ENCODE data around the gene KCNQ1.

KCNQ1 gene

GRCh38 chr11:2528301-2529050 lies 83.7 kb downstream of the KCNQ1 start:
- H3K27ac ChIP-seq (ENCODE audit: low read length), result no peak overlapping the region
- H3K9me3 ChIP-seq (ENCODE audit: control insufficient read depth in 1 of 2, low read length in 2 of 2), result no peaks in the 10 kb centered on the region
- H3K4me3 ChIP-seq (ENCODE audit: low read depth in 1 of 2, low read length in 2 of 2), result no peak overlapping the region
- peaks cover 5 to 16% of the 10 kb centered on the region in 2 donors for H3K4me1 ChIP-seq (ENCODE audit: control insufficient read depth in 1 of 2, insufficient read depth in 2 of 2, low read length in 2 of 2)
- no peaks in the 10 kb centered on the region for H3K27me3 ChIP-seq (ENCODE audit: low read depth, low read length)
- no peaks in the 10 kb centered on the region for H3K36me3 ChIP-seq (ENCODE audit: control insufficient read depth in 1 of 2, insufficient read depth in 2 of 2, low read length in 2 of 2)

DNA sequence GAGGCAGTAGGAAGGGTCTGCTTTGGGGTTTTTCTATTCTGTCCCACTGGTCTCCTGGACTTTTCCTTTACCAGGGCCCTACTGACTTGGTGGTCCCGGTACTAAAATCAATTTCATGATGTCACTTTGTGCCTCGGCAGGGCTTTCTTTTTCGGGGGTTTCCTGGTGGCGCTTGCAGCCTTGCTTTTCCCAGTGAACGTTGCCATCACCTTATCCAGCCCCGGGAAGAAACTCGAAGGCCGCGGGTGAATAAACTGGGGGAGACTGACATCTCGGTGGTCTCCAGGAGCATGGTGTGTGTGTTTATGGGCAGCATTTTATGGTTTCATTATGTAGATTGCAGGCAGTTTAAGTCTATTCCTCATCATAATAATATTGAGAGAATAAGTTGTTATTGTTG lies 84.4 kb downstream of the KCNQ1 start:
- H3K4me3 ChIP-seq (ENCODE audit: low read depth in 1 of 2, low read length in 2 of 2), result no peak overlapping the region
- peaks cover 7 to 22% of the 10 kb centered on the region in 2 donors for H3K4me1 ChIP-seq (ENCODE audit: control insufficient read depth in 1 of 2, insufficient read depth in 2 of 2, low read length in 2 of 2)
- H3K27me3 ChIP-seq (ENCODE audit: low read depth, low read length), result no peaks in the 10 kb centered on the region
- H3K36me3 ChIP-seq (ENCODE audit: control insufficient read depth in 1 of 2, insufficient read depth in 2 of 2, low read length in 2 of 2), result no peaks in the 10 kb centered on the region
- H3K27ac ChIP-seq (ENCODE audit: low read length), result no peak overlapping the region
- no peaks in the 10 kb centered on the region for H3K9me3 ChIP-seq (ENCODE audit: control insufficient read depth in 1 of 2, low read length in 2 of 2)

DNA sequence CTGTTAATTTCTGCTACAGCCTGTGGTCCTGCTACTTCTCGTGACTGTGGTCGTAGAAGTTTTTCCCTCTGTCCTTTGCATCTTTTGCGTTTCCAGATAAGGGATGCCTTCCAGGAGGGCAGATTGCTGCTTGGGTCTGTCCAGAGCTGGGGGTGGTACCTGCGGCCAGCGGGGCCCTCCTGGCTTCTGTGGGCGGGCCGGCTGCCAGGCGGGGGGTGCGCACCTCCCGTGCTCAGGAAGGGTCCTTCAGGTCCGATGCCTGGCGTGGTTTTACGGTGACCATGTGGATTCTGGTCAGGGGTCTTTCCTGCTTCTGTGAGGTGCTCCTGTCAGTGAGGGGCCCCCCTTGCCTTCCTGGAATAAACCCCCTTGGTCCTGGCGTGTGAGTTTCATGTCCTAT lies 84.8 kb downstream of the KCNQ1 start:
- H3K9me3 ChIP-seq (ENCODE audit: control insufficient read depth in 1 of 2, low read length in 2 of 2), result no peaks in the 10 kb centered on the region
- no peak overlapping the region for H3K4me3 ChIP-seq (ENCODE audit: low read depth in 1 of 2, low read length in 2 of 2)
- H3K27ac ChIP-seq (ENCODE audit: low read length), result no peak overlapping the region
- H3K27me3 ChIP-seq (ENCODE audit: low read depth, low read length), result no peaks in the 10 kb centered on the region
- no peaks in the 10 kb centered on the region for H3K36me3 ChIP-seq (ENCODE audit: control insufficient read depth in 1 of 2, insufficient read depth in 2 of 2, low read length in 2 of 2)
- peaks cover 7 to 25% of the 10 kb centered on the region in 2 donors for H3K4me1 ChIP-seq (ENCODE audit: control insufficient read depth in 1 of 2, insufficient read depth in 2 of 2, low read length in 2 of 2)

GRCh38 chr11:2530131-2530854 lies 85.5 kb downstream of the KCNQ1 start:
- Histone ChIP-seq H3K4me3 (ENCODE audit: low read depth in 1 of 2, low read length in 2 of 2) (no peak overlapping the region), H3K36me3 (ENCODE audit: control insufficient read depth in 1 of 2, insufficient read depth in 2 of 2, low read length in 2 of 2) (no peaks in the 10 kb centered on the region), H3K27me3 (ENCODE audit: low read depth, low read length) (no peaks in the 10 kb centered on the region), H3K4me1 (ENCODE audit: control insufficient read depth in 1 of 2, insufficient read depth in 2 of 2, low read length in 2 of 2) (peaks cover 7 to 25% of the 10 kb centered on the region in 2 donors), H3K27ac (ENCODE audit: low read length) (no peak overlapping the region), H3K9me3 (ENCODE audit: control insufficient read depth in 1 of 2, low read length in 2 of 2) (no peaks in the 10 kb centered on the region)

- H3K36me3 ChIP-seq (ENCODE audit: control insufficient read depth in 1 of 2, insufficient read depth in 2 of 2, low read length in 2 of 2), result no peaks in the 10 kb centered on the region
- H3K27ac ChIP-seq (ENCODE audit: low read length), result no peak overlapping the region
- H3K9me3 ChIP-seq (ENCODE audit: control insufficient read depth in 1 of 2, low read length in 2 of 2), result no peaks in the 10 kb centered on the region
- peaks cover 7 to 25% of the 10 kb centered on the region in 2 donors for H3K4me1 ChIP-seq (ENCODE audit: control insufficient read depth in 1 of 2, insufficient read depth in 2 of 2, low read length in 2 of 2)
- no peaks in the 10 kb centered on the region for H3K27me3 ChIP-seq (ENCODE audit: low read depth, low read length)
- no peak overlapping the region for H3K4me3 ChIP-seq (ENCODE audit: low read depth in 1 of 2, low read length in 2 of 2)
These were observed 86.0 kb downstream of the KCNQ1 start for GRCh38 chr11:2530855-2531200.

DNA sequence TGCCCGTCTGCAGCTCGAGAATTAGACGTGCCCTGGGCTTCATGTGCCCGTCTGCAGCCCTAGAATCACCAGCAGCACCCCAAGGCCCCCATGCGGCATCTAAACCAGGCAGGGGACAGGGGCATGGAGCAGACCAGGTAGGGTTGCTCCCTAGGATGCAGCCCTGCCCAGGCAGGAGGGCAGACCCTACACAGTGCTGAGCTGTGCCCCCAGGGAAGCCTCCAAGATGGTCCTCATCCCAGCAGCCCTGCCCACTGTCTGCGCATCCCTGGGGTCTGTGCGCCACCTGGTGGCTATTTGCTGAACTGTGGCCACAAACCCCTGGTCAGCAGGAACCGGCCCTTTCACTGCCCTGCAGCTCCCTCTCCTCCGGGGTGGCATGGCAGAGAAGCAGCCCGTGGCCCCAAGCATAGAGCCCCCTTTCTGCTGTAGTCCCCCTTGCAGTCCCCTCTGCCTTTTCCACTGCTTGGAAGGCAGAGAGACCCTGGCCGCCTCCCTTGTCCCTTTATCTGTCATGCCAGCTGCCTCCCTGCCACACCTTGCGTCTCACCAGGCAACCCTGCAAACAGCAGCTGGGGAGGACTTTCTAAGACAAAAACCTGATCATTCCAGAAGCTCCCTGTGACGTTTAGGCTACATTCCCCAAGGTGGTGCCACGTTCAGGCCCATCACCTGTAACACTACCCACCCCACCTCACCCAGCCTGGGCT lies 86.6 kb downstream of the KCNQ1 start:
- H3K4me3 ChIP-seq (ENCODE audit: low read depth in 1 of 2, low read length in 2 of 2), result no peak overlapping the region
- H3K27ac ChIP-seq (ENCODE audit: low read length), result no peak overlapping the region
- H3K9me3 ChIP-seq (ENCODE audit: control insufficient read depth in 1 of 2, low read length in 2 of 2), result no peaks in the 10 kb centered on the region
- H3K4me1 ChIP-seq (ENCODE audit: control insufficient read depth in 1 of 2, insufficient read depth in 2 of 2, low read length in 2 of 2), result peaks cover 7 to 25% of the 10 kb centered on the region in 2 donors
- no peaks in the 10 kb centered on the region for H3K36me3 ChIP-seq (ENCODE audit: control insufficient read depth in 1 of 2, insufficient read depth in 2 of 2, low read length in 2 of 2)
- H3K27me3 ChIP-seq (ENCODE audit: low read depth, low read length), result no peaks in the 10 kb centered on the region

DNA sequence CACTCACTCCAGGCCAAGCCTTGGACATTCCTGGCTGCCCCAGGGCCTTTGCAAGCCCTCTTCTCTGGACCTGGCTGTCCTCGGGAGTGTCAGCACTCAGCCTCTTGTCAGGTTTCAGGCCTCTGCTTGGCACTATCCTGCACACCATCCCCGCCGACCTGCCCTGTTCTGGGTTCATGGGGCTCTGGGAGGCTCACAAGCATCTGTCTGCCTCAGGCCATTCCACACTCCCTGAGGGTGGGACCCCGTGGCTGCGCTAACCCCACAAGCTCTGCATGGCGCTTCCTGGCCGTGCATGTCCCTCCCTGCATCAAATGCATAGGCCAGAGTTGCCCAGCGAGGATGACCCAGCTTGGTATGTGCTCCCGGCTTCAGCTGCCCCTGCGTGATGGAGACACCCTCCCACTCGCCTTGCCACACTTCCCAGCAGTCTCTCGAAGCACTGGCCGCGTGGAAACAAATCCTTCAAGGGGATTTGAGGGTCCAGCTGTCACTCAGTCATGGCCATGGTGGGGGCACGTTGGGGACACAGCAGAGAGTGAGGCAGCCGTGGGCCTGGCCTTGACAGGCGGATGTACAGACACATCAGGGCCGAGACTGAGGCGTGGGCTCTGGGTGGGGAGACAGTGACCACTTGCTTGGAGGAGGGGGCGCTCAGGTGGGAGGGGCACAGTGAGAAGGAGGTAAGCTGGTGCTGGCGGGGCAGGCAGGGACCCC lies 87.3 kb downstream of the KCNQ1 start:
- no peak overlapping the region for H3K27ac ChIP-seq (ENCODE audit: low read length)
- H3K9me3 ChIP-seq (ENCODE audit: control insufficient read depth in 1 of 2, low read length in 2 of 2), result no peaks in the 10 kb centered on the region
- H3K4me1 ChIP-seq (ENCODE audit: control insufficient read depth in 1 of 2, insufficient read depth in 2 of 2, low read length in 2 of 2), result peaks cover 7 to 23% of the 10 kb centered on the region in 2 donors
- no peak overlapping the region for H3K4me3 ChIP-seq (ENCODE audit: low read depth in 1 of 2, low read length in 2 of 2)
- H3K27me3 ChIP-seq (ENCODE audit: low read depth, low read length), result no peaks in the 10 kb centered on the region
- H3K36me3 ChIP-seq (ENCODE audit: control insufficient read depth in 1 of 2, insufficient read depth in 2 of 2, low read length in 2 of 2), result no peaks in the 10 kb centered on the region

- Histone ChIP-seq H3K4me1 (ENCODE audit: control insufficient read depth in 1 of 2, insufficient read depth in 2 of 2, low read length in 2 of 2) (peaks cover 7 to 21% of the 10 kb centered on the region in 2 donors), H3K36me3 (ENCODE audit: control insufficient read depth in 1 of 2, insufficient read depth in 2 of 2, low read length in 2 of 2) (no peaks in the 10 kb centered on the region), H3K9me3 (ENCODE audit: control insufficient read depth in 1 of 2, low read length in 2 of 2) (no peaks in the 10 kb centered on the region), H3K27me3 (ENCODE audit: low read depth, low read length) (no peaks in the 10 kb centered on the region), H3K4me3 (ENCODE audit: low read depth in 1 of 2, low read length in 2 of 2) (peak overlapping the region; percentile 41 to 45), H3K27ac (ENCODE audit: low read length) (no peak overlapping the region)
These were observed 88.1 kb downstream of the KCNQ1 start for GRCh38 chr11:2532704-2533586.

DNA sequence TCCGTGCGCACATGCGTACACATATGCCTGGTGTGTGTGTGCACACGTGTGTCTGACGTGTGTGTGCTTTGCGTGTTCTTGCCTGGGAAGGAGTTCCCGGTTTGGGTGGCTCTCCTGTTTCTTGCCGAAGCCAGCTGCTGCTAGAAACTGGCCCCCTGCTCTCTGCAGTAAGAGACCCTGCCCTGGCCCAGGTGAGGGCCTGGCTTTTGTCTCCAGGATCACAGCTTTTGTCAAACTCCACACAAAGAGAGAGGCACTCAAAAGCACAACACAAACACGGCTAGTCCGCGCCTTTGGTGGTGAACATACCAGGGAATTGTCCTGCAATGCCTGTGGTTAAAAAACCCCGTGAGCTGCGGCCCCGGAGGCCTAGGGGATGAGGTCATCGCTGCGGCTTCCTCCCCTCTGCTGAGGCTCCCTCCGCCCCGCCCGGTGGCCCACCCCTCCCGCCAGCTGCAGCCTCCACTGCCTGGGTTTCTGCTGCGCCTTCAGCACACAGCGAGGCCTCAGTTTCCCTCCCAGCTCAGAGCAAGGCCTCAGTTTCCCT lies 88.9 kb downstream of the KCNQ1 start:
- no peaks in the 10 kb centered on the region for H3K9me3 ChIP-seq (ENCODE audit: control insufficient read depth in 1 of 2, low read length in 2 of 2)
- no peaks in the 10 kb centered on the region for H3K36me3 ChIP-seq (ENCODE audit: control insufficient read depth in 1 of 2, insufficient read depth in 2 of 2, low read length in 2 of 2)
- H3K4me3 ChIP-seq (ENCODE audit: low read depth in 1 of 2, low read length in 2 of 2), result peak overlapping the region in 1 of 2 donors; percentile 41
- H3K4me1 ChIP-seq (ENCODE audit: control insufficient read depth in 1 of 2, insufficient read depth in 2 of 2, low read length in 2 of 2), result peaks cover 7 to 21% of the 10 kb centered on the region in 2 donors
- no peak overlapping the region for H3K27ac ChIP-seq (ENCODE audit: low read length)
- no peaks in the 10 kb centered on the region for H3K27me3 ChIP-seq (ENCODE audit: low read depth, low read length)

All from muscle layer of duodenum (tissue), 2 donors.